MCF 10A (cell line): ENCODE results near the gene TMEM260. TPM values are rescaled to one million over a fixed set of nuclear protein-coding genes. Genes with fewer than 3 reads are reported as not detected.
"Not testable (repeated sequence)": the region's sequence is repeated elsewhere in the genome, so short reads cannot be mapped to it uniquely, and the experiment has no call there.

Experiments
- BruUV-seq: library from RNA; stranded (reverse); fragments of 400-500 nt; replicated peaks from 2 replicates; lab custom pipeline; 2021; lab: Mats Ljungman, UMichigan
- CTCF ChIA-PET: fragments of 300-600 bp; sonication (Branson Sonifier 250); formaldehyde crosslinking; extraction: SDS; loops from one replicate; lab custom pipeline; 2021; ENCODE audit warnings: antibody characterized with exemption, inconsistent platforms; lab: Yijun Ruan, JAX
- POLR2A ChIA-PET: fragments of 300-600, 350-650 bp; sonication (Branson Sonifier 250); formaldehyde crosslinking; extraction: SDS; loops from one replicate; lab custom pipeline; 2020; ENCODE audit warnings: antibody characterized with exemption, inconsistent platforms; lab: Yijun Ruan, JAX
- DNase-seq: peaks from one replicate; pipeline ENCODE4 v3.0.0-alpha.2; 2018; ENCODE audit not compliant: unreplicated experiment
- H3K27ac Mint-ChIP-seq: one replicate; pipeline ENCODE4 v1.8.0; 2022; ENCODE audit warnings: mild to moderate bottlenecking, low read depth, mixed read lengths; ENCODE audit not compliant: unreplicated experiment
- H3K27me3 Mint-ChIP-seq: one replicate; pipeline ENCODE4 v1.8.0; 2022; ENCODE audit warnings: mixed read lengths; ENCODE audit not compliant: insufficient read depth, unreplicated experiment
- H3K36me3 Mint-ChIP-seq: one replicate; pipeline ENCODE4 v1.8.0; 2022; ENCODE audit warnings: mild to moderate bottlenecking, moderate library complexity, mixed read lengths; ENCODE audit not compliant: insufficient read depth, unreplicated experiment
- H3K4me1 Mint-ChIP-seq: one replicate; pipeline ENCODE4 v1.8.0; 2022; ENCODE audit warnings: mixed read lengths; ENCODE audit not compliant: insufficient read depth, unreplicated experiment
- H3K4me3 Mint-ChIP-seq: one replicate; pipeline ENCODE4 v1.8.0; 2022; ENCODE audit warnings: mild to moderate bottlenecking, moderate library complexity, mixed read lengths; ENCODE audit not compliant: unreplicated experiment
- H3K9me3 Mint-ChIP-seq: one replicate; pipeline ENCODE4 v1.8.0; 2022; ENCODE audit warnings: mixed read lengths; ENCODE audit not compliant: unreplicated experiment
- CTCF ChIP-seq: fragments of 200-600 bp; IDR thresholded peaks from one replicate; pipeline ENCODE4 v1.8.0; 2022; ENCODE audit warnings: antibody characterized with exemption, mild to moderate bottlenecking; ENCODE audit not compliant: unreplicated experiment
- intact Hi-C: fragments of 100-400 bp; cut with micrococcal nuclease; formaldehyde crosslinking; loops from 2 replicates; pipeline ENCODE4 v1.14.1; 2022
- total RNA-seq: library from RNA; stranded (reverse); gene quantifications from 2 replicates; pipeline ENCODE4 v1.2.3, GENCODE V29; 2022

The TMEM260 gene
- total RNA-seq, 1 experiment from 2014 or later, result 20.8 TPM

- Mint-ChIP-seq H3K27me3 (peaks cover 38% of the 10 kb centered on the region), H3K9me3 (no peaks in the 10 kb centered on the region), H3K4me3 (no peak overlapping the region), H3K27ac (no peak overlapping the region), H3K4me1 (no peaks in the 10 kb centered on the region), H3K36me3 (peaks cover 6% of the 10 kb centered on the region)
- no peak for DNase-seq
- CTCF ChIA-PET, result interaction anchor here (0.6 to 0.8 kb wide), 2 partner anchors 19 to 1345 kb away, joined by 3 read pairs; no protein-coding TSS in a partner anchor
- no peak for TF ChIP-seq CTCF
- intact Hi-C loops, result no loop called here
- POLR2A ChIA-PET, result no interaction called here
- no TSS peak for BruUV-seq
Observed at GRCh38 chr14:56694609-56695008, 115.0 kb downstream of the TMEM260 start.

DNA sequence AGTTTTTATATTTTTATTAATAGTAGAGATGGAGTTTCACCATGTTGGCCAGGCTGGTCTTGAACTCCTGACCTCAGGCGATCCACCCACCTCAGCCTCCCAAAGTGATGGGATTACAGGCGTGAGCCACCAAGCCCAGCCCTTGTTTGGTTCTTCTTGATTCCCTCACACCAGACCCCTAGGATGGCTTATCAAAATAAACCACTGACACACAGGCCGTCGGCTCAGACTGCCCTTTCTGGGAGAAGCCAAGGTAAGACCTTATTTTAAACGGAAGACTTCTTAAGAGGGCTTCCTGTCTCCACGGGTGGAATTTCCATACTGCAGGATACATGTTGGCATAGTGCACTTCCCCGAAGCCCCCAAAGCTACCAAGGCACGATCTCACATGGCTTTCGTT, 115.6 kb downstream of the TMEM260 start:
- H3K36me3 Mint-ChIP-seq, intact Hi-C loops, H3K9me3 Mint-ChIP-seq, H3K4me1 Mint-ChIP-seq, BruUV-seq, DNase-seq, H3K27ac Mint-ChIP-seq, POLR2A ChIA-PET, H3K4me3 Mint-ChIP-seq: not testable (repeated sequence)
- CTCF ChIA-PET, result interaction anchor here (0.6 kb wide), 1 partner anchor 1344 kb away, joined by 3 read pairs; no protein-coding TSS in a partner anchor
- H3K27me3 Mint-ChIP-seq, result peaks cover 38% of the 10 kb centered on the region

Other genes with a start within 250 kb of the TMEM260 start
- gene OTX2, start 230.7 kb downstream of the TMEM260 start, total RNA-seq, result not detected in 2 replicates